Keratinocyte (primary cell): ENCODE data around the gene USP38.

Source experiments
- EZH2 ChIP-seq: IDR thresholded peaks from one replicate; pipeline ENCODE4 v1.6.1; 2012; ENCODE audit warnings: inconsistent platforms, mild to moderate bottlenecking, low read length, moderate library complexity
- TF ChIP-seq, protein P1 (sequence below), 3 experiments: IDR thresholded peaks in 1 of 3; conservative IDR thresholded peaks in 1 of 3; optimal IDR thresholded peaks in 1 of 3; 2 replicates in 2 of 3; 3 replicates in 1 of 3; pipeline versions ENCODE3 to v1.5.1; 2011; ENCODE audit warnings: low read length in 3 of 3, mild to moderate bottlenecking in 3 of 3, moderate library complexity in 2 of 3, control low read depth in 1 of 3, inconsistent platforms in 1 of 3; ENCODE audit not compliant: insufficient read depth in 2 of 3; ENCODE audit errors: extremely low read depth in 1 of 3

DNA sequence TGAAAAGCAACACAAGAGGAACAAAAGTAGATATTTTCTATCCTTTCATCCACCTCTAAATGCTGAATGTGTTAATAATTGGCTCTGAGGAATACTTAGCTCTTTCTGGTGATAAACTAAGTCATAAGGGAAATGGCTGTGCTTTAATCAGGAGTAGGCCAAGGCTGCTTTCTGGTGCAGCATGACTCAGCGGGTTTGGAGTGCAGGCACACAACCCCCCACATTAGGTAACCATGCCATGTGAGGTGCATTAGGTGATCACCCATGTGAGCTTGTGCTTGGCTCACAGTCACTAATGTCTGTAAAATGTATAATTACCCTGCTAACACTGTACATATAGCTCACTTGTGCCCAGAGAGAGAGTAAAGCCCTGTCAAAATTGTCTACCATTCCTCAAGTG, 57.2 kb downstream of the USP38 start:
- TF ChIP-seq, protein P1, sequence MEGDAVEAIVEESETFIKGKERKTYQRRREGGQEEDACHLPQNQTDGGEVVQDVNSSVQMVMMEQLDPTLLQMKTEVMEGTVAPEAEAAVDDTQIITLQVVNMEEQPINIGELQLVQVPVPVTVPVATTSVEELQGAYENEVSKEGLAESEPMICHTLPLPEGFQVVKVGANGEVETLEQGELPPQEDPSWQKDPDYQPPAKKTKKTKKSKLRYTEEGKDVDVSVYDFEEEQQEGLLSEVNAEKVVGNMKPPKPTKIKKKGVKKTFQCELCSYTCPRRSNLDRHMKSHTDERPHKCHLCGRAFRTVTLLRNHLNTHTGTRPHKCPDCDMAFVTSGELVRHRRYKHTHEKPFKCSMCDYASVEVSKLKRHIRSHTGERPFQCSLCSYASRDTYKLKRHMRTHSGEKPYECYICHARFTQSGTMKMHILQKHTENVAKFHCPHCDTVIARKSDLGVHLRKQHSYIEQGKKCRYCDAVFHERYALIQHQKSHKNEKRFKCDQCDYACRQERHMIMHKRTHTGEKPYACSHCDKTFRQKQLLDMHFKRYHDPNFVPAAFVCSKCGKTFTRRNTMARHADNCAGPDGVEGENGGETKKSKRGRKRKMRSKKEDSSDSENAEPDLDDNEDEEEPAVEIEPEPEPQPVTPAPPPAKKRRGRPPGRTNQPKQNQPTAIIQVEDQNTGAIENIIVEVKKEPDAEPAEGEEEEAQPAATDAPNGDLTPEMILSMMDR (optimal IDR thresholded peaks at IDR 0.05 in 1 of 3, IDR thresholded peaks at IDR 0.05 in 1 of 3, conservative IDR thresholded peaks at IDR 0.05 in 1 of 3; ENCODE audit: extremely low read depth in 1 of 3, insufficient read depth in 2 of 3, low read length in 3 of 3): no peak
- no peak for TF ChIP-seq EZH2
